Spleen (tissue), 7 donors: Measurements from ENCODE around the gene MMP20.

ENCODE experiments used
- CTCF ChIP-seq, 11 experiments: fragments of 200-600 bp in 7 of 11; fragments of 450-650 bp in 4 of 11; sonication (generic) in 4 of 11; IDR thresholded peaks in 8 of 11; conservative IDR thresholded peaks in 3 of 11; 1 replicate in 7 of 11; 2 replicates in 4 of 11; pipeline versions ENCODE4 v1.4.0 to v1.8.0; 2016 to 2021; ENCODE audit warnings: antibody characterized with exemption in 11 of 11, inconsistent platforms in 4 of 11, mild to moderate bottlenecking in 1 of 11
- POLR2A ChIP-seq, 3 donors: fragments of 450-650 bp; IDR thresholded peaks; one replicate each; pipeline ENCODE4 v1.5.1; 2017; ENCODE audit warnings: antibody characterized with exemption in 3 of 3, mild to moderate bottlenecking in 1 of 3
- donor health status: DM: no; HTN: no; CAD: no; lungs with moderate emphysema.
- donor health status: DM: no; HTN: no; CAD: no.
- donor health status: DM: no; HTN: no; CAD: no.

DNA sequence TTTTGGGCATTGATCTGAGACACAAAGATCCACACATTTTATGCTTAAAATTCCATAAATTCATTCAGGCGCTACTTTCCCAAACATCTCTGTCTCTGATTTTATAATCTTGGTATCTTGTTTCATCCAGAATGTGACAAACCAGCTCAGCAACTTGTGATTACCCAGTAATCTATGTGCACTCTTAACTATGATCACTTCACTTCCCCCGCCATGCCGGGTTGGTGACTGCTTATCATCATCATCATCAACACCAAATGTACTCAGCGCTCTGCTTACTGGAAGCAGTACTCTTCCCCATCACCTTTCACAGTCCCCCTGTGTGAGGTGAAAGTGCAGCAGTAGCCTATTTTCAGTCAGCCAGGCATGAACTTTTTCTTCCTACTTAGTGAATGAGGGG is 79.4 kb downstream of the MMP20 start:
- TF ChIP-seq CTCF (IDR thresholded peaks at IDR 0.05 in 8 of 11, conservative IDR thresholded peaks at IDR 0.05 in 3 of 11) (no peak), POLR2A (IDR thresholded peaks at IDR 0.05) (no peak)
